ENCODE data around the gene LRRC49.

Gene LRRC49

DNA sequence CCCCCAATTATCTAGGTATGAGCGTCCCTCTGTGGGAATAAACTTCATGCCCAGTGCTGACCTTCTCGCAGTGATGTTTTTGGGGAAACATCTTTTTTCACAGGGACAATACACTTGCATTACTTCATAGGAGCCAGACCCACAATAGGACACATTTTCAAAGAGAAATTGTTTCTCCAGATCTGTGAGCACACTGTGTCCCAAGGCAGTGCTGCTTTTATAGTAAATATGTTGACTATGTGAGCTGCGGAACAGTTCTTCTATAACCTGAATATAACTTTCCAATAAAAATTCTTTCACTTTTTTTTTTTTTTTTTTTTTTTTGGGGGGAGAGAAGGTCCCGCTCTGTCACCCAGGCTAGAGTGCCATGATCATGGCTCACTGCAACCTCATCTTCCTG, 205.3 kb downstream of the LRRC49 start:
- no peak for DNase-seq

GRCh38 chr15:71098920-71099319, 206.3 kb downstream of the LRRC49 start:
- DNase-seq = no peak

Measured in NCI-H1092 treated with DMSO at 0.1 percent for 48 hours (cell line).